OCI-LY7 (cell line): Measurements from ENCODE around the gene INTS1. TPM values are rescaled to one million over a fixed set of nuclear protein-coding genes. Genes with fewer than 3 reads are reported as not detected.

ENCODE experiments used
- BruUV-seq: library from RNA; stranded (reverse); fragments of 400-500 nt; replicated peaks from 2 replicates; lab custom pipeline; 2021; lab: Mats Ljungman, UMichigan
- CTCF ChIA-PET: fragments of 300-600 bp; sonication (Branson Sonifier 250); formaldehyde crosslinking; loops from one replicate; lab custom pipeline; 2022; ENCODE audit warnings: antibody characterized with exemption; ENCODE audit not compliant: unreplicated experiment; lab: Charles Lee
- POLR2A ChIA-PET: fragments of 300-600 bp; sonication (Branson Sonifier 250); formaldehyde crosslinking; loops from one replicate; lab custom pipeline; 2022; ENCODE audit warnings: antibody characterized with exemption; lab: Charles Lee
- DNase-seq: peaks from one replicate; pipeline ENCODE4 v3.0.0-alpha.2; 2015; ENCODE audit warnings: low spot score
- H2AFZ ChIP-seq: fragments of 200-600 bp; sonication (generic), shearing (Covaris generic); 2 replicates; pipeline ENCODE4 v1.6.1; 2014; ENCODE audit warnings: mild to moderate bottlenecking, antibody characterized with exemption, low read length, moderate library complexity
- H3K27ac ChIP-seq: fragments of 200-600 bp; sonication (generic); 2 replicates; pipeline ENCODE4 v1.5.1; 2014; ENCODE audit warnings: mixed run types, low read depth, mild to moderate bottlenecking, moderate library complexity, low read length, inconsistent platforms; ENCODE audit not compliant: poor library complexity, severe bottlenecking
- H3K36me3 ChIP-seq: fragments of 200-600 bp; sonication (generic); 2 replicates; pipeline ENCODE4 v1.6.1; 2014; ENCODE audit warnings: mild to moderate bottlenecking, antibody characterized with exemption, low read length, moderate library complexity, mixed read lengths; ENCODE audit not compliant: insufficient read depth
- H3K4me1 ChIP-seq: fragments of 200-600 bp; sonication (generic); 2 replicates; pipeline ENCODE4 v1.5.1; 2014; ENCODE audit warnings: mild to moderate bottlenecking, low read length; ENCODE audit not compliant: insufficient read depth, poor library complexity, severe bottlenecking
- H3K4me2 ChIP-seq: fragments of 200-600 bp; sonication (generic); 2 replicates; pipeline ENCODE4 v1.6.1; 2014; ENCODE audit warnings: mild to moderate bottlenecking, low read length
- H3K4me3 ChIP-seq: fragments of 200-600 bp; sonication (generic); 2 replicates; pipeline ENCODE4 v1.5.1; 2014; ENCODE audit warnings: mild to moderate bottlenecking, low read depth, low read length; ENCODE audit not compliant: poor library complexity, severe bottlenecking
- H3K79me2 ChIP-seq: fragments of 200-600 bp; sonication (generic); 2 replicates; pipeline ENCODE4 v1.6.1; 2016; ENCODE audit warnings: low read depth, mild to moderate bottlenecking, low read length, moderate library complexity, mixed read lengths; ENCODE audit not compliant: insufficient read depth
- H3K9me2 ChIP-seq: fragments of 200-600 bp; sonication (generic); 2 replicates; pipeline ENCODE4 v1.6.1; 2016; ENCODE audit warnings: mild to moderate bottlenecking, low read length, mixed read lengths; ENCODE audit not compliant: insufficient read depth
- H3K9me3 ChIP-seq: fragments of 200-600 bp; sonication (generic); 2 replicates; pipeline ENCODE4 v1.6.1; 2014; ENCODE audit warnings: mild to moderate bottlenecking, mixed run types, low read length, mixed read lengths
- H4K20me1 ChIP-seq: fragments of 200-600 bp; sonication (generic); 2 replicates; pipeline ENCODE4 v1.6.1; 2014; ENCODE audit warnings: mild to moderate bottlenecking, antibody characterized with exemption, low read length, moderate library complexity, mixed read lengths; ENCODE audit not compliant: insufficient read depth
- EZH2phosphoT487 ChIP-seq: fragments of 200-600 bp; sonication (generic); IDR thresholded peaks from 2 replicates; pipeline ENCODE4 v1.6.1; 2018; ENCODE audit warnings: low read depth, borderline replicate concordance, mild to moderate bottlenecking, mixed run types, antibody characterized with exemption, low read length, moderate library complexity, mixed read lengths
- intact Hi-C: fragments of 100-400 bp; cut with micrococcal nuclease; formaldehyde crosslinking; loops from one replicate; pipeline ENCODE4 v1.10.0; 2022; ENCODE audit not compliant: unreplicated experiment
- total RNA-seq, 2 experiments: library from RNA; depleted of rRNA in 1 of 2; stranded (reverse); fragments of >200 nt in 1 of 2; shearing (Covaris generic) in 1 of 2; gene quantifications; 2 replicates each; pipeline ENCODE4 v1.2.3, GENCODE V29; 2014 to 2022
- TF ChIP-seq, protein P1 (sequence below): fragments of 200-600 bp; sonication (generic); conservative IDR thresholded peaks from 2 replicates; pipeline ENCODE4 v1.5.1; 2014; ENCODE audit warnings: mild to moderate bottlenecking, antibody characterized with exemption, low read length, moderate library complexity, mixed read lengths

Gene INTS1
- total RNA-seq, 2 experiments from 2014 or later, result 83.6 to 188 TPM

GRCh38 chr7:1457059-1457948 lies 46.9 kb downstream of the INTS1 start:
- H3K79me2 ChIP-seq, result no peaks in the 10 kb centered on the region
- intact Hi-C loops, result no loop called here

GRCh38 chr7:1455955-1456354 lies 48.2 kb downstream of the INTS1 start:
- no TSS peak for BruUV-seq
- H4K20me1 ChIP-seq, result no peaks in the 10 kb centered on the region
- CTCF ChIA-PET, result no interaction called here
- peaks cover 20% of the 10 kb centered on the region for H3K4me1 ChIP-seq
- H3K9me3 ChIP-seq, result no peaks in the 10 kb centered on the region
- no peak overlapping the region for H3K4me2 ChIP-seq
- H3K9me2 ChIP-seq, result no peaks in the 10 kb centered on the region
- intact Hi-C loops, result no loop called here
- no peak overlapping the region for H3K4me3 ChIP-seq
- no peak overlapping the region for H2AFZ ChIP-seq
- POLR2A ChIA-PET, result no interaction called here
- TF ChIP-seq, protein P1, sequence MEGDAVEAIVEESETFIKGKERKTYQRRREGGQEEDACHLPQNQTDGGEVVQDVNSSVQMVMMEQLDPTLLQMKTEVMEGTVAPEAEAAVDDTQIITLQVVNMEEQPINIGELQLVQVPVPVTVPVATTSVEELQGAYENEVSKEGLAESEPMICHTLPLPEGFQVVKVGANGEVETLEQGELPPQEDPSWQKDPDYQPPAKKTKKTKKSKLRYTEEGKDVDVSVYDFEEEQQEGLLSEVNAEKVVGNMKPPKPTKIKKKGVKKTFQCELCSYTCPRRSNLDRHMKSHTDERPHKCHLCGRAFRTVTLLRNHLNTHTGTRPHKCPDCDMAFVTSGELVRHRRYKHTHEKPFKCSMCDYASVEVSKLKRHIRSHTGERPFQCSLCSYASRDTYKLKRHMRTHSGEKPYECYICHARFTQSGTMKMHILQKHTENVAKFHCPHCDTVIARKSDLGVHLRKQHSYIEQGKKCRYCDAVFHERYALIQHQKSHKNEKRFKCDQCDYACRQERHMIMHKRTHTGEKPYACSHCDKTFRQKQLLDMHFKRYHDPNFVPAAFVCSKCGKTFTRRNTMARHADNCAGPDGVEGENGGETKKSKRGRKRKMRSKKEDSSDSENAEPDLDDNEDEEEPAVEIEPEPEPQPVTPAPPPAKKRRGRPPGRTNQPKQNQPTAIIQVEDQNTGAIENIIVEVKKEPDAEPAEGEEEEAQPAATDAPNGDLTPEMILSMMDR, result no peak
- no peak for TF ChIP-seq EZH2phosphoT487
- no peak for DNase-seq
- H3K27ac ChIP-seq, result no peak overlapping the region
- no peaks in the 10 kb centered on the region for H3K79me2 ChIP-seq
- H3K36me3 ChIP-seq, result no peaks in the 10 kb centered on the region

More at GRCh38 chr7:1457059-1457948, 46.9 kb downstream of the INTS1 start:
- Histone ChIP-seq H2AFZ (no peak overlapping the region), H3K9me3 (no peaks in the 10 kb centered on the region), H3K9me2 (no peaks in the 10 kb centered on the region), H3K36me3 (no peaks in the 10 kb centered on the region), H3K4me3 (no peak overlapping the region), H3K4me1 (peaks cover 20% of the 10 kb centered on the region), H3K27ac (no peak overlapping the region), H4K20me1 (no peaks in the 10 kb centered on the region), H3K4me2 (no peak overlapping the region)
- no peak for DNase-seq
- ChIA-PET POLR2A (interaction anchor here (0.5 kb wide), 1 partner anchor 1141 kb away, joined by 5 read pairs; no protein-coding TSS in a partner anchor), CTCF (no interaction called here)
- no TSS peak for BruUV-seq
- TF ChIP-seq, protein P1, result no peak
- no peak for TF ChIP-seq EZH2phosphoT487
